ENCODE data around the gene ELAC2.

ELAC2 gene

GRCh38 chr17:13030459-13031300, 12.9 kb upstream of the ELAC2 start:
- peak; percentile 64 for DNase-seq (ENCODE audit: low read depth)
- TF ChIP-seq CTCF (conservative IDR thresholded peaks at IDR 0.05; ENCODE audit: low read length) = peak; percentile 76
- H3K4me3 ChIP-seq (ENCODE audit: low read length) = no peak overlapping the region

- no peak overlapping the region for H3K4me3 ChIP-seq (ENCODE audit: low read length)
- DNase-seq (ENCODE audit: low read depth) = no peak
- no peak for TF ChIP-seq CTCF (conservative IDR thresholded peaks at IDR 0.05; ENCODE audit: low read length)
These were observed 12.2 kb upstream of the ELAC2 start for GRCh38 chr17:13030056-13030455.

- H3K4me3 ChIP-seq (ENCODE audit: low read length) = no peak overlapping the region
- no peak for DNase-seq (ENCODE audit: low read depth)
- no peak for TF ChIP-seq CTCF (conservative IDR thresholded peaks at IDR 0.05; ENCODE audit: low read length)
These were observed 11.5 kb upstream of the ELAC2 start for GRCh38 chr17:13029340-13029739.

- DNase-seq (ENCODE audit: low read depth) = peak; percentile 23
These were observed 9.4 kb upstream of the ELAC2 start for GRCh38 chr17:13027246-13027645.

GRCh38 chr17:13025687-13026086, 7.9 kb upstream of the ELAC2 start:
- H3K4me3 ChIP-seq (ENCODE audit: low read length) = no peak overlapping the region
- no peak for DNase-seq (ENCODE audit: low read depth)
- no peak for TF ChIP-seq CTCF (conservative IDR thresholded peaks at IDR 0.05; ENCODE audit: low read length)

More at GRCh38 chr17:13027246-13027645, 9.4 kb upstream of the ELAC2 start:
- no peak for TF ChIP-seq CTCF (conservative IDR thresholded peaks at IDR 0.05; ENCODE audit: low read length)
- no peak overlapping the region for H3K4me3 ChIP-seq (ENCODE audit: low read length)

GRCh38 chr17:13025258-13025627, 7.4 kb upstream of the ELAC2 start:
- no peak for TF ChIP-seq CTCF (conservative IDR thresholded peaks at IDR 0.05; ENCODE audit: low read length)

More at GRCh38 chr17:13025258-13025627, 7.4 kb upstream of the ELAC2 start:
- no peak overlapping the region for H3K4me3 ChIP-seq (ENCODE audit: low read length)
- no peak for DNase-seq (ENCODE audit: low read depth)
